ENCODE results near the gene HOXB6.

GRCh38 chr17:48592577-48592976, 12.2 kb downstream of the HOXB6 start:
- TF ChIP-seq CTCF (IDR thresholded peaks at IDR 0.05) (no peak), POLR2A (IDR thresholded peaks at IDR 0.05) (no peak)

Measured in thyroid gland (tissue), 4 donors.